ENCODE measurements around the gene MEX3C. TPM values are rescaled to one million over a fixed set of nuclear protein-coding genes. Genes with fewer than 3 reads are reported as not detected.

MEX3C gene
- total and polyA plus RNA-seq, 2 experiments from 2014 or later: 21.0 to 67.3 TPM

DNA sequence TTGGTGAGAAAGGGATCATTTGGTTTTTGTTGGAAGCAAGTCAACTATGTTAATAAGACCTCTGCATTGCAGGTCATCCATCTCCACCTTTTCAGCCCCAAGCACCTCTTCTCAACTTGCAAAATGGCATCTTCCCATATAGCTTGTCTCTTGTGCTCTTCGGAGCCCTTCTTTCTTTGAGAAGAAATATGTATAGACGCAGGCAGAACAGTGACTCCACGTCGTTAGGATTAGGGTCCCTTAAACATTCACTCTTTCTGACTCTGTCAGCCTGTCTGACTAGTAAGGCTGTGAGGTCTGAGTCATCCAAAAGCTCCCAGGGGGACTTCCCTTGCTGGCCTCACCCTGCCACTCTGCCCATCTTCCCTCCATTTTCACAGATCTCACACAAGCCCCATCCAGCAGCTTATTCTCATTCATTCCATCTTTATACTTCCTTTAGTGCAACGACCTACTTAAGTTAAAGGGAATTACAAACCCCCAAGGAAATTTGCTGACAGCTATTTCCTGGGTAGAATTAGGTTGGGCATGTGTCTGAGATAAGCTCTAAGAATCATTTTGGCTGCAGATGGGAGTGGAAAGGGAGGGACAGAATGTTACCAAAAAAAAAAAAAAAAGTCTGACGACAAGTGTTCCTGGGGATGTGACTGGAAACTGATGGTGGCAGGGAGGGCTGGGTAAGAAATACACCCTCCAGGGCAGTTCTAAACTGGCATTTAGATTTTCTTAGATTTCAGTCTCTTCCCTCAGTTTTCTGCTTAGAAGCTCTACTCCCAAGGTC, 37.7 kb upstream of the MEX3C start:
- no peak overlapping the region for H3K27ac ChIP-seq
- peak; percentile 16 for DNase-seq (ENCODE audit: low spot score)
- H3K27me3 ChIP-seq: no peaks in the 10 kb centered on the region
- H3K4me2 ChIP-seq: no peak overlapping the region
- H3K4me1 ChIP-seq (ENCODE audit: insufficient read depth): peaks cover 10% of the 10 kb centered on the region
- H3K4me3 ChIP-seq: no peak overlapping the region
- no peaks in the 10 kb centered on the region for H3K36me3 ChIP-seq (replicated peaks; ENCODE audit: insufficient read depth, low read depth)
- H3K79me2 ChIP-seq: no peaks in the 10 kb centered on the region
- H2AFZ ChIP-seq: no peak overlapping the region
- no peaks in the 10 kb centered on the region for H3K9me3 ChIP-seq (ENCODE audit: low read depth)
- TF ChIP-seq, protein P1, sequence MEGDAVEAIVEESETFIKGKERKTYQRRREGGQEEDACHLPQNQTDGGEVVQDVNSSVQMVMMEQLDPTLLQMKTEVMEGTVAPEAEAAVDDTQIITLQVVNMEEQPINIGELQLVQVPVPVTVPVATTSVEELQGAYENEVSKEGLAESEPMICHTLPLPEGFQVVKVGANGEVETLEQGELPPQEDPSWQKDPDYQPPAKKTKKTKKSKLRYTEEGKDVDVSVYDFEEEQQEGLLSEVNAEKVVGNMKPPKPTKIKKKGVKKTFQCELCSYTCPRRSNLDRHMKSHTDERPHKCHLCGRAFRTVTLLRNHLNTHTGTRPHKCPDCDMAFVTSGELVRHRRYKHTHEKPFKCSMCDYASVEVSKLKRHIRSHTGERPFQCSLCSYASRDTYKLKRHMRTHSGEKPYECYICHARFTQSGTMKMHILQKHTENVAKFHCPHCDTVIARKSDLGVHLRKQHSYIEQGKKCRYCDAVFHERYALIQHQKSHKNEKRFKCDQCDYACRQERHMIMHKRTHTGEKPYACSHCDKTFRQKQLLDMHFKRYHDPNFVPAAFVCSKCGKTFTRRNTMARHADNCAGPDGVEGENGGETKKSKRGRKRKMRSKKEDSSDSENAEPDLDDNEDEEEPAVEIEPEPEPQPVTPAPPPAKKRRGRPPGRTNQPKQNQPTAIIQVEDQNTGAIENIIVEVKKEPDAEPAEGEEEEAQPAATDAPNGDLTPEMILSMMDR (IDR thresholded peaks at IDR 0.05; ENCODE audit: poor library complexity): no peak
- TF ChIP-seq EZH2 (IDR thresholded peaks at IDR 0.05; ENCODE audit: borderline replicate concordance): no peak
- TF ChIP-seq EZH2phosphoT487 (IDR thresholded peaks at IDR 0.05; ENCODE audit: low read depth, severe bottlenecking, unreplicated experiment): no peak
- H3K9me2 ChIP-seq (replicated peaks; ENCODE audit: insufficient read depth): no peaks in the 10 kb centered on the region
- no peaks in the 10 kb centered on the region for H4K20me1 ChIP-seq (ENCODE audit: insufficient read depth, poor library complexity, severe bottlenecking)
- WGBS (ENCODE audit: low lambda C conversion rate, missing lambda C conversion rate): 44% methylated on average over 6 of the region's 6 CpGs

DNA sequence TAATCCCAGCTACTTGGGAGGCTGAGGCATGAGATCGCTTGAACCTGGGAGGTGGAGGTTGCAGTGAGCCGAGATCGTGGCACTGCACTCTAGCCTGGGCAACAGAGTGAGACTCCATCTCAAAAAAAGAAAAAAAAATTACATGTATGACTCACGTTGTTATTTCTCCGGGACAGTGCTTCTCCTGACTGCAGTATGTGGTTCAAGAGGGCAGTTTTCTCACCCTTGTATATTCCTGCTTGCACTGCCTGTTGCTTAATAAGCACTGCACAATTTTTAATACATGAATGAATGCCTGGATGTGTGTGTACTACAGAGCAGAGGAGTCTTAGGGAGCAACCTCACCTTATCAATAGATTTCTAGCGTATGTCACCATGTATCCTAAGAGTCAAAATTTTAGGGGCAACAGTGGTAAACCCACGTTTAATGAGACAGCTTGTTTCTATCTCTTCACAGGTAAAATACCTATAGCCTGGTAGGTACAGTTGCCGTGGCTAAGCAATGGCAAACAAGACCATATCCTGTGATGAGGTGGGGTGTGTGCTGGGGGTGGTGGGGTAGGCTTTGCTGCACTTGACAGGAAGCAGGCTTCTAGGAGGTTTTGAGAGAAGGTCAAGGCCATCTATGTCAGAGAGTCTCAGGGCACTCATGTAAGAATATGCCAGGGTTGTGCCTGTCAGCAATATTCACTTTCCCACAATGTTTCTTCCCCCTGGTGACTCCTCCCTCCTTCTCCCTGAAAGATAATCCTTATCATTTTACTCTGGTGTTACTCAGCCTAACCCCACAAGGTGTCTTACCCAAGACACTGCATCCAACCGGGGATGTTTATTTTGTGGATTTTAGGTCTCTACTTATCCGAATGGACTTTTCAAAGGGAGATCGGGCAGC, 36.9 kb upstream of the MEX3C start:
- no peak for DNase-seq (ENCODE audit: low spot score)
- no peak overlapping the region for H2AFZ ChIP-seq
- peaks cover 10% of the 10 kb centered on the region for H3K4me1 ChIP-seq (ENCODE audit: insufficient read depth)
- no peaks in the 10 kb centered on the region for H3K79me2 ChIP-seq
- H3K4me2 ChIP-seq: no peak overlapping the region
- H3K9me3 ChIP-seq (ENCODE audit: low read depth): no peaks in the 10 kb centered on the region
- no peaks in the 10 kb centered on the region for H4K20me1 ChIP-seq (ENCODE audit: insufficient read depth, poor library complexity, severe bottlenecking)
- WGBS (ENCODE audit: low lambda C conversion rate, missing lambda C conversion rate): 78% methylated on average over 11 of the region's 11 CpGs
- H3K9me2 ChIP-seq (replicated peaks; ENCODE audit: insufficient read depth): no peaks in the 10 kb centered on the region
- no peaks in the 10 kb centered on the region for H3K27me3 ChIP-seq
- no peak for TF ChIP-seq EZH2phosphoT487 (IDR thresholded peaks at IDR 0.05; ENCODE audit: low read depth, severe bottlenecking, unreplicated experiment)
- TF ChIP-seq EZH2 (IDR thresholded peaks at IDR 0.05; ENCODE audit: borderline replicate concordance): no peak
- TF ChIP-seq, protein P1 (IDR thresholded peaks at IDR 0.05; ENCODE audit: poor library complexity): no peak
- H3K27ac ChIP-seq: no peak overlapping the region
- no peaks in the 10 kb centered on the region for H3K36me3 ChIP-seq (replicated peaks; ENCODE audit: insufficient read depth, low read depth)
- H3K4me3 ChIP-seq: no peak overlapping the region

DNA sequence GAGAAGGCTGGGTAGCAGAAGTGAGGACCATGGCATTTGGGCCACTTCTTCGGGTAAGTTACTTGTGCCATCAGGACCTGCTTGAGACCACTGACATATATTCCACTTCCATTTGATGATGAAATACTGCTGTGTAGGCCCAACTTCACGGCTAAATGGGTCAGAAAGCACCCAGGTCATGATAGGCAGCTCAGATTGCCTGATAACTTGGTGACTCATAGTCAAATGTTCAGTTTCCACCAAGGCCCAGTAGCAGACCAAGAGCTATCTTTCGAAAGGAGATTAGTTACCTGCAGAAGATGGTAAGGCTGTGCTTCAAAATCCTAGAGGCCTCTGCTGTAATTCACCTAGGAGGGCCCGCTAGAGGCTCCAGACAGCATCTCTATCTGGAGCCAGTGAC, 31.8 kb upstream of the MEX3C start:
- Histone ChIP-seq H3K4me1 (ENCODE audit: insufficient read depth) (no peaks in the 10 kb centered on the region), H4K20me1 (ENCODE audit: insufficient read depth, poor library complexity, severe bottlenecking) (no peaks in the 10 kb centered on the region), H3K4me2 (no peak overlapping the region), H3K27me3 (no peaks in the 10 kb centered on the region), H3K36me3 (replicated peaks; ENCODE audit: insufficient read depth, low read depth) (no peaks in the 10 kb centered on the region), H3K9me2 (replicated peaks; ENCODE audit: insufficient read depth) (no peaks in the 10 kb centered on the region), H2AFZ (no peak overlapping the region), H3K4me3 (no peak overlapping the region), H3K9me3 (ENCODE audit: low read depth) (no peaks in the 10 kb centered on the region), H3K79me2 (no peaks in the 10 kb centered on the region), H3K27ac (no peak overlapping the region)
- TF ChIP-seq EZH2 (IDR thresholded peaks at IDR 0.05; ENCODE audit: borderline replicate concordance): no peak
- TF ChIP-seq EZH2phosphoT487 (IDR thresholded peaks at IDR 0.05; ENCODE audit: low read depth, severe bottlenecking, unreplicated experiment): no peak
- TF ChIP-seq, protein P1 (IDR thresholded peaks at IDR 0.05; ENCODE audit: poor library complexity): no peak
- no peak for DNase-seq (ENCODE audit: low spot score)
- 84% methylated on average over 4 of the region's 4 CpGs for WGBS (ENCODE audit: low lambda C conversion rate, missing lambda C conversion rate)

Measured in hepatocyte (in vitro differentiated cells).